ENCODE measurements around the gene HSPB7.
"Not testable (repeated sequence)": the region's sequence is repeated elsewhere in the genome, so short reads cannot be mapped to it uniquely, and the experiment has no call there.

The HSPB7 gene

GRCh38 chr1:16051039-16051438 is 33.2 kb upstream of the HSPB7 start:
- in situ Hi-C loops (cut with MboI; ENCODE audit: low sequenced_read_pairs), result no loop called here

GRCh38 chr1:16050328-16050727 is 32.5 kb upstream of the HSPB7 start:
- in situ Hi-C loops (cut with MboI; ENCODE audit: low sequenced_read_pairs), result no loop called here

GRCh38 chr1:16048573-16049189 is 30.8 kb upstream of the HSPB7 start:
- in situ Hi-C loops (cut with MboI; ENCODE audit: low sequenced_read_pairs), result no loop called here

- in situ Hi-C loops (cut with MboI; ENCODE audit: low sequenced_read_pairs), result no loop called here
These were observed 30.1 kb upstream of the HSPB7 start for GRCh38 chr1:16047791-16048475.

GRCh38 chr1:16046842-16047241 is 29.0 kb upstream of the HSPB7 start:
- in situ Hi-C loops (cut with MboI; ENCODE audit: low sequenced_read_pairs), result no loop called here

GRCh38 chr1:16043950-16044349 is 26.1 kb upstream of the HSPB7 start:
- in situ Hi-C loops (cut with MboI; ENCODE audit: low sequenced_read_pairs), result no loop called here

- in situ Hi-C loops (cut with MboI; ENCODE audit: low sequenced_read_pairs), result no loop called here
These were observed 25.7 kb upstream of the HSPB7 start, which contains the start of gene CLCNKB for GRCh38 chr1:16043521-16043920. Gene CLCNKB (plus strand): TSS chr1:16043782. CDS start chr1:16044493, 711 bp downstream.

- in situ Hi-C loops (cut with MboI; ENCODE audit: low sequenced_read_pairs), result not testable (repeated sequence)
These were observed 24.8 kb upstream of the HSPB7 start for GRCh38 chr1:16042654-16043053.

- in situ Hi-C loops (cut with MboI; ENCODE audit: low sequenced_read_pairs), result no loop called here
These were observed 24.3 kb upstream of the HSPB7 start for GRCh38 chr1:16042096-16042495.

- in situ Hi-C loops (cut with MboI; ENCODE audit: low sequenced_read_pairs), result no loop called here
These were observed 23.4 kb upstream of the HSPB7 start for GRCh38 chr1:16041200-16041599.

- in situ Hi-C loops (cut with MboI; ENCODE audit: low sequenced_read_pairs), result not testable (repeated sequence)
These were observed 22.0 kb upstream of the HSPB7 start for GRCh38 chr1:16039871-16040270.

- in situ Hi-C loops (cut with MboI; ENCODE audit: low sequenced_read_pairs), result no loop called here
These were observed 20.7 kb upstream of the HSPB7 start for GRCh38 chr1:16038620-16038912.

- in situ Hi-C loops (cut with MboI; ENCODE audit: low sequenced_read_pairs), result not testable (repeated sequence)
These were observed 18.6 kb upstream of the HSPB7 start for GRCh38 chr1:16036461-16036860.

GRCh38 chr1:16033103-16033632 is 15.3 kb upstream of the HSPB7 start:
- in situ Hi-C loops (cut with MboI; ENCODE audit: low sequenced_read_pairs), result not testable (repeated sequence)

- in situ Hi-C loops (cut with MboI; ENCODE audit: low sequenced_read_pairs), result no loop called here
These were observed 14.7 kb upstream of the HSPB7 start for GRCh38 chr1:16032388-16033102.

GRCh38 chr1:16031551-16031950 is 13.7 kb upstream of the HSPB7 start:
- in situ Hi-C loops (cut with MboI; ENCODE audit: low sequenced_read_pairs), result no loop called here

GRCh38 chr1:16029288-16029687 is 11.4 kb upstream of the HSPB7 start:
- in situ Hi-C loops (cut with MboI; ENCODE audit: low sequenced_read_pairs), result no loop called here

- in situ Hi-C loops (cut with MboI; ENCODE audit: low sequenced_read_pairs), result not testable (repeated sequence)
These were observed 11.1 kb upstream of the HSPB7 start for GRCh38 chr1:16029003-16029268.

- in situ Hi-C loops (cut with MboI; ENCODE audit: low sequenced_read_pairs), result no loop called here
These were observed 10.6 kb upstream of the HSPB7 start for GRCh38 chr1:16028237-16029002.

- in situ Hi-C loops (cut with MboI; ENCODE audit: low sequenced_read_pairs), result no loop called here
These were observed 9.1 kb upstream of the HSPB7 start for GRCh38 chr1:16026723-16027484.

GRCh38 chr1:16026302-16026701 is 8.5 kb upstream of the HSPB7 start:
- in situ Hi-C loops (cut with MboI; ENCODE audit: low sequenced_read_pairs), result not testable (repeated sequence)
